Measurements from ENCODE around the gene NNT. TPM values are rescaled to one million over a fixed set of nuclear protein-coding genes. Genes with fewer than 3 reads are reported as not detected.

The NNT gene
- total and polyA plus RNA-seq, 4 donors, result 73.0 to 137 (median 88.6) TPM

DNA sequence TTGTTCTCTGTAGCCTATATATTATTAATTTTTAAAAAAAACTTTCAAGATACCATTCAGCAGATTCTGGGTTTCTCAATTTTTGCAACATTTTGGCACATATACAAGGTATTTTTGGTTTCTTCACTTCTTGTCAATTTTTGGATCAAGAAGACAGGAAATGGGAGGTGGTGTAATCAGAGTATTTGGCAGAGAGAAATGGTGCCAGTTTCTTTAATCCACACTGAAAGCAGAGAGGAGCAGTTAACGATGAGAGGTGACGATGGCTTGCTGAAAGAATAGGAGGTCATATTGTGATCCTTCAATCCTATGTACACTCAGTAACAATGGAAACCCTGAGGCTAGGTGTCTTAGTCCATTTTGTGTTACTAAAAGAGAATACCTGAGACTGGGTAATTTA lies 16.4 kb downstream of the NNT start:
- no CpG with 5 or more reads among the region's 2 CpGs for WGBS (ENCODE audit: insufficient coverage)
- DNase-seq (ENCODE audit: low read depth in 4 of 6, low spot score in 6 of 6), result no peak
- H3K4me1 ChIP-seq (ENCODE audit: control insufficient read depth, insufficient read depth, low read length), result no peaks in the 10 kb centered on the region
- no peak overlapping the region for H3K27ac ChIP-seq (ENCODE audit: low read depth, low read length)
- H3K27me3 ChIP-seq (ENCODE audit: control insufficient read depth, insufficient read depth, low read length), result no peaks in the 10 kb centered on the region
- no peak overlapping the region for H3K4me3 ChIP-seq (ENCODE audit: low read depth, low read length)
- H3K9me3 ChIP-seq (ENCODE audit: control insufficient read depth, insufficient read depth, low read length), result no peaks in the 10 kb centered on the region
- H3K36me3 ChIP-seq (ENCODE audit: control insufficient read depth, insufficient read depth, low read length), result peaks cover 4% of the 10 kb centered on the region

DNA sequence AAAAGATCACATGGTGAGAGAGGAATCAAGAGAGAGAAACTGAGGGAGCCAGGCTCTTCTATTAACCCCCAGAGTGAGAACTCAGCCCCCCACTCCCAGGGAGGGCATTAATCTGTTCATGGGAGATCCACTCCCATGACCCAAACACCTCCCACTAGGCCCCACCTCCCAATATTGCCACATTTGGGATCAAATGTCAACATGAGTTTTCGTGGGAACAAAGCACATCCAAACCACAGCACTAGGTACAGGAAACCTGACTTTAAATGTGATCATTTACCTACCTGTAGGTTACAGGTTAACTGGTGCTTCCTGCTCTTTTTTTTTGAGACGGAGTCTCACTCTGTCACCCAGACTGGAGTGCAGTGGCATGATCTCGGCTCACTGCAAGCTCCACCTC lies 16.9 kb downstream of the NNT start:
- no CpG with 5 or more reads among the region's 3 CpGs for WGBS (ENCODE audit: insufficient coverage)
- H3K27me3 ChIP-seq (ENCODE audit: control insufficient read depth, insufficient read depth, low read length), result no peaks in the 10 kb centered on the region
- H3K27ac ChIP-seq (ENCODE audit: low read depth, low read length), result no peak overlapping the region
- H3K4me1 ChIP-seq (ENCODE audit: control insufficient read depth, insufficient read depth, low read length), result no peaks in the 10 kb centered on the region
- no peak for DNase-seq (ENCODE audit: low read depth in 4 of 6, low spot score in 6 of 6)
- peaks cover 4% of the 10 kb centered on the region for H3K36me3 ChIP-seq (ENCODE audit: control insufficient read depth, insufficient read depth, low read length)
- H3K4me3 ChIP-seq (ENCODE audit: low read depth, low read length), result no peak overlapping the region
- H3K9me3 ChIP-seq (ENCODE audit: control insufficient read depth, insufficient read depth, low read length), result no peaks in the 10 kb centered on the region

DNA sequence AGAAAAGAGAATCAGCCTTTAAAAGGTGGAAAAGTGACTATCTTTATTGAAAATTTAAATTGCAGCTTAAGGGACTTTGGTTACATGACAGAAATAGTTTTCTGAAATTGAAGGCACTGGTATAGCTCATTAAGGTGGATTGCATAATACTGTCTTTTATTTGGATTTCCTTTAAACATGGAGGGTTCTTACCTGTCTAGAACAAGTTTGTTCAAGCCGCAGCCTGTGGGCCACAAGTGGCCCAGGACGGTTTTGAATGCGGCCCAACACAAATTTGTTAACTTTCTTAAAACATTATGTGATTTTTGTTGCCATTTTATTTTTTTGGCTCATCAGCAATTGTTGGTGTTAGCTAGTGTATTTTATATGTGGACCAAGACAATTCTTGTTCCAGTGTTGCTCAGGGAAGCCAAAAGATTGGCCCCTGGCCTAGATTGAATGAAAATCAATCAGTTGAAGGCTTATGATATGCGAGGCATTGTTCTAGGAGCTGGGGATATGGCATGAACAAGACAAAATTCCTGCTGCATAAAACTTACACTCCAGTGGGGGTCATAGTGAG lies 18.0 kb downstream of the NNT start:
- no CpG with 5 or more reads among the region's 4 CpGs for WGBS (ENCODE audit: insufficient coverage)
- no peak overlapping the region for H3K27ac ChIP-seq (ENCODE audit: low read depth, low read length)

DNA sequence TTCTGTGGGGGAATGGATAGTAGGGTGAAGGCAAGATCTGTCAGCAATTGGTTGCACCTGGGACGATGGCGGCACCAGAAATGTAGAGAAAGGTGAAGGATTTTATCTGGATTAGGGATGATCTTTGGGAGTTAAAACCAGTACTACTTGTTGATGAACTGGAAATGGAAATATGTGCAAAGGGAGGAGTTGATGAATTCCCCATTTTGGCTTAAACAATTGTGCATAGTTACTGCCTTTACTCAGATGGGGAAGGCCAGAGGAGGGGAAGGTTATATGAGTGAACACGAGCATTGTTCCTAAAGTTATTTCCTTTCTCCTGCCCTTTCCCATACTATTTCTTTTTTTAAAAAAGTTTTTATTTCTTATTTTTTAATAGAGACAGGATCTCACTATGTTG lies 19.1 kb downstream of the NNT start:
- 97% methylated on average over 2 of the region's 3 CpGs for WGBS (ENCODE audit: insufficient coverage)
- H3K27ac ChIP-seq (ENCODE audit: low read depth, low read length), result no peak overlapping the region
- no peak for DNase-seq (ENCODE audit: low read depth in 4 of 6, low spot score in 6 of 6)
- H3K27me3 ChIP-seq (ENCODE audit: control insufficient read depth, insufficient read depth, low read length), result no peaks in the 10 kb centered on the region
- H3K4me1 ChIP-seq (ENCODE audit: control insufficient read depth, insufficient read depth, low read length), result no peaks in the 10 kb centered on the region
- H3K9me3 ChIP-seq (ENCODE audit: control insufficient read depth, insufficient read depth, low read length), result no peaks in the 10 kb centered on the region
- H3K4me3 ChIP-seq (ENCODE audit: low read depth, low read length), result no peak overlapping the region
- peaks cover 4% of the 10 kb centered on the region for H3K36me3 ChIP-seq (ENCODE audit: control insufficient read depth, insufficient read depth, low read length)

More for the DNA sequence above, 18.0 kb downstream of the NNT start:
- H3K27me3 ChIP-seq (ENCODE audit: control insufficient read depth, insufficient read depth, low read length), result no peaks in the 10 kb centered on the region
- DNase-seq (ENCODE audit: low read depth in 4 of 6, low spot score in 6 of 6), result no peak
- no peak overlapping the region for H3K4me3 ChIP-seq (ENCODE audit: low read depth, low read length)
- no peaks in the 10 kb centered on the region for H3K4me1 ChIP-seq (ENCODE audit: control insufficient read depth, insufficient read depth, low read length)
- H3K36me3 ChIP-seq (ENCODE audit: control insufficient read depth, insufficient read depth, low read length), result peaks cover 4% of the 10 kb centered on the region
- no peaks in the 10 kb centered on the region for H3K9me3 ChIP-seq (ENCODE audit: control insufficient read depth, insufficient read depth, low read length)

DNA sequence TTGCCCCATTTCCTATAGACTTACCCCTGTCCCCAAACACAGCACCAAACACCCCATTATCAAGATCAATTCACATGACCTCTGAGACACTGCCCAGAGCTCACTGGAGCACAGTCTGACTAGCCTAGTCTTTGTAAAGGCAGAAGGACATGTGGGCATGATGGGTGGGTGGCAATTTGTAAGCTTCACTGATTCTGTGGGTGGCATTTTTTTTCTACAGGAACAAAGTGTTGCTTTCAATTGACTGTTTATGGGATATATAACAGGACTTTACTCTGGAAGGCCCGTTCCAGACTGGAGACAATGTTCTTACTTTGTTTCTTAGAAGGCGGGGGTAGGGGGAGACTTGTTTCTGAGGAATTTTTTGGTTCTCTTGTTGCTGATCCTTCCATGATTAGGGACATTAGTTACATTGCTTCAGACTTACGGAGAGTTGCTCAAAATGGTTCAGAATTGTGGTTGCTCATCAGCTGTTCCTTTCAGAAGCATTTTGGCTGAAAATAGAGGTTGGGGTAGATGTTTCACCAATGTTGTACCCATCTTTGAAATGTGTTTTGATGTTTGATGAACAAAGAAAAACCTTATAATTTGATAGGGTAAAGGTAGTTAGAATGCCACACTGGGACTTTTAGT lies 20.2 kb downstream of the NNT start:
- H3K4me1 ChIP-seq (ENCODE audit: control insufficient read depth, insufficient read depth, low read length), result no peaks in the 10 kb centered on the region
- no peaks in the 10 kb centered on the region for H3K27me3 ChIP-seq (ENCODE audit: control insufficient read depth, insufficient read depth, low read length)
- no peaks in the 10 kb centered on the region for H3K9me3 ChIP-seq (ENCODE audit: control insufficient read depth, insufficient read depth, low read length)
- no peak overlapping the region for H3K27ac ChIP-seq (ENCODE audit: low read depth, low read length)
- WGBS (ENCODE audit: insufficient coverage), result 79% methylated on average over 3 of the region's 3 CpGs
- peak in 1 of 6 donors; percentile 8 for DNase-seq (ENCODE audit: low read depth in 4 of 6, low spot score in 6 of 6)
- H3K4me3 ChIP-seq (ENCODE audit: low read depth, low read length), result no peak overlapping the region
- H3K36me3 ChIP-seq (ENCODE audit: control insufficient read depth, insufficient read depth, low read length), result peaks cover 4% of the 10 kb centered on the region

DNA sequence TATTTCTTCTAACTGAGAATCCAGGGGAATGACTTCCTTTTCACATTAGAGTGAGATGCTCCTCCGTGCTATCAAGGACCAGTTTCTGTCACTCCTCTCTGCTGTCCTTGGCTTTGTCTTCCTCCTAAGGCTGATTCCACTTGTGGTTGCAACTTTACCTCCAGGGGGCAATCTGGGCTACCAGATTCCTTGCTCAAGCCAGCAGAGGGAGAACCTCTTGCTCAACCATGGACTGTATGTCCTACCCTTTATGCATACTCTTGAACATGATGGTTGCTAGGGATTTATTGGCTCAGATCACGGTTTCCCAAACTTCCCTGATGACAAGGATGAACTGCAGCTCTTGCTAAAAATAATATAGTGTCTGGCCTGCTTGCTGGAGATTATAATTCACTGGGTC lies 24.0 kb downstream of the NNT start:
- Histone ChIP-seq H3K27me3 (ENCODE audit: control insufficient read depth, insufficient read depth, low read length) (no peaks in the 10 kb centered on the region), H3K4me1 (ENCODE audit: control insufficient read depth, insufficient read depth, low read length) (no peaks in the 10 kb centered on the region), H3K27ac (ENCODE audit: low read depth, low read length) (no peak overlapping the region), H3K4me3 (ENCODE audit: low read depth, low read length) (no peak overlapping the region), H3K36me3 (ENCODE audit: control insufficient read depth, insufficient read depth, low read length) (peaks cover 3% of the 10 kb centered on the region), H3K9me3 (ENCODE audit: control insufficient read depth, insufficient read depth, low read length) (no peaks in the 10 kb centered on the region)
- no peak for DNase-seq (ENCODE audit: low read depth in 4 of 6, low spot score in 6 of 6)
- 80% methylated on average over 2 of the region's 2 CpGs for WGBS (ENCODE audit: insufficient coverage)

DNA sequence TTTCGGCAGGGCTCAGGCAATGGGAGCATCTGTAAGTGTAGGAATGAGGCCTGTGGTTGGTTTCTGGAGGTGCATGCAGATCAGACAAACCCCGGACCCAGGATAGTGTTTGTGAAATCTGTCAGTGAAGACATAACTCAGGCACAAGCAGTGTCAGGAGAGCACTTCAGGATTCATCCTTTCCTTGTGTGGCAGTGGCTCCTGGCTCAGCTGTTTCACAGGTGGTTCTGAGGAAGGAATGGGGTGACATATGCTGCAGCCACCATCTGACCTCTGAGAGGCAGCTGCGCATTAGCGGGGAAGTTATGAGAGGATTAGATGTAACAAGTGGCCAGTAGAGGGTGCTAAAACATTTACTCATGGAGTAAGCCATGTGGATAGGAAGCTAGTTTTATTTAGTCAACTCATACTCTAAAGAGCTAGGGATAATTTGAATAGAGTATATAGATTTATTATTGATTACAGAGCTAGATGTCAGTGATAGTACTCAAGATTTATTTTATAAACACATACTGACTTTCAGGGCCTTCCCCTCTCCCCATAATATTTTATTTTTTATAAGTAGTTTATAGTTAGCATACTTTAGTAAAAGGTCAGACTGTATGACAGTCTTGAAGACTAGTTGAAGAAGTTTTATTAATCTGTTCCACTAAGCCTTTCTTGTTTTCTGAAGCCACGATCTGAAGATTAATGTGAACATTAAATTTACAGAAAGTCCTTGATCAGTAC lies 28.4 kb downstream of the NNT start:
- Histone ChIP-seq H3K4me1 (ENCODE audit: control insufficient read depth, insufficient read depth, low read length) (no peaks in the 10 kb centered on the region), H3K27ac (ENCODE audit: low read depth, low read length) (no peak overlapping the region), H3K4me3 (ENCODE audit: low read depth, low read length) (no peak overlapping the region), H3K36me3 (ENCODE audit: control insufficient read depth, insufficient read depth, low read length) (peaks cover 3% of the 10 kb centered on the region), H3K27me3 (ENCODE audit: control insufficient read depth, insufficient read depth, low read length) (no peaks in the 10 kb centered on the region), H3K9me3 (ENCODE audit: control insufficient read depth, insufficient read depth, low read length) (no peaks in the 10 kb centered on the region)
- peak; percentile 26 to 92 (median 58) for DNase-seq (ENCODE audit: low read depth in 4 of 6, low spot score in 6 of 6)
- 38% methylated on average over 4 of the region's 5 CpGs for WGBS (ENCODE audit: insufficient coverage)

DNA sequence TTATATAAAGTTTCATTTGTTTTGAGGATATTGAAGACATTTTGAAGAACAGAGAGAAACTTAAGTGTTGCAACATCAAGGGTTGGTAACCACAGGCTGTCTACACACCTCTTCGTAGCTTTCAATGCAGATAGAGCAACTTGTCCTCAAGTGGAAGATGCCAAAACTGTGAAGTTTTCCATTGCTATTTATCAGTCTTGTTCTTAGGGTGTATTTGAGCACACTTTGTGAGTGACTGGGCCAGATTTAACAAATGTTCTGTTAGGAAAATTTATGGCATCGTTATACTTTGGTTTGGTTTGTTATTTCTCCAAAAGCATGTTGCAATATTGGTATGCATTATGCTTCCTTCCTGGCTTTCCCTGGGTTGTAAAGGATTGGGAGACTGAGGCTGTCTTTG lies 31.6 kb downstream of the NNT start:
- no peak for DNase-seq (ENCODE audit: low read depth in 4 of 6, low spot score in 6 of 6)
- H3K4me3 ChIP-seq (ENCODE audit: low read depth, low read length), result no peak overlapping the region
- no peaks in the 10 kb centered on the region for H3K4me1 ChIP-seq (ENCODE audit: control insufficient read depth, insufficient read depth, low read length)
- 100% methylated on average over 1 of the region's 2 CpGs for WGBS (ENCODE audit: insufficient coverage)
- no peaks in the 10 kb centered on the region for H3K9me3 ChIP-seq (ENCODE audit: control insufficient read depth, insufficient read depth, low read length)
- no peaks in the 10 kb centered on the region for H3K36me3 ChIP-seq (ENCODE audit: control insufficient read depth, insufficient read depth, low read length)
- H3K27me3 ChIP-seq (ENCODE audit: control insufficient read depth, insufficient read depth, low read length), result no peaks in the 10 kb centered on the region
- H3K27ac ChIP-seq (ENCODE audit: low read depth, low read length), result no peak overlapping the region

DNA sequence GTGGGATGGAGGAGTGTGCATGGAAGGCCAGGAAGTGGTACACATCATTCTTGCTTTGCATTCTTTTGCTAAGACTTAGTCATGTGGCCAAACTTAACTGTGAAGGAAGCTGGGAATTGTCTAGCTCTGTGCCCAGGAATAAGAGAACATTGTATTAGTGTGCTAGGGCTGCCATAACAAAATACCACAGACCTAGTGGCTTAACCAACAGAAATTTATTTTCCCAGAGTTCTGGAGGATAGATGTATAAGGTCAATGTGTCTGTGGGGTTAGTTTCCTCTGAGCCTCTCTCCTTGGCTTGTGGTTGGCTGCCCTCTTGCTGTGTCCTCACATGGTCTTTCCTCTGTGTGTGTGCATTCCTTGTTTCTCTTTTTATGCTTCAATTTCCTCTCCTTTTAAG lies 32.4 kb downstream of the NNT start:
- no peaks in the 10 kb centered on the region for H3K27me3 ChIP-seq (ENCODE audit: control insufficient read depth, insufficient read depth, low read length)
- no peaks in the 10 kb centered on the region for H3K4me1 ChIP-seq (ENCODE audit: control insufficient read depth, insufficient read depth, low read length)
- H3K9me3 ChIP-seq (ENCODE audit: control insufficient read depth, insufficient read depth, low read length), result no peaks in the 10 kb centered on the region
- no peak overlapping the region for H3K27ac ChIP-seq (ENCODE audit: low read depth, low read length)
- no peak for DNase-seq (ENCODE audit: low read depth in 4 of 6, low spot score in 6 of 6)
- H3K4me3 ChIP-seq (ENCODE audit: low read depth, low read length), result no peak overlapping the region
- H3K36me3 ChIP-seq (ENCODE audit: control insufficient read depth, insufficient read depth, low read length), result no peaks in the 10 kb centered on the region

DNA sequence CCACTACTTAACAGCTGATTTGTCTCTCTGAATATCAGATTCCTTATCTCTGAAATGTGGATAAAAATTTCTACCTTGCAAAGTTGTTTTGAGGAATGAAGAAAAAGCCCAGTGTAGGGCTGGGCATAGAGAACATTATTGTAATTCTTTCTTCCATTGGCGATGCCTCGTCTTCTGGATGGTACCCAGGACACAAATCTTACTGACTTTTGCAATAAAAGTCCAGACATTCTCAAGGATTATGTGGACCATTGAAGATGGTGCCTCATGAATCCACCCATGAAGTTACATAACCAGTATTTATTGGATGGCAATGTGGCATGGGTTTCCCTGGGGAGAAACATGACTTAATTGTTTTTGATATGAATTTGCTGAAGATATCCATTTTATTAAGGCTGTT lies 33.1 kb downstream of the NNT start:
- no peak for DNase-seq (ENCODE audit: low read depth in 4 of 6, low spot score in 6 of 6)
- H3K9me3 ChIP-seq (ENCODE audit: control insufficient read depth, insufficient read depth, low read length), result no peaks in the 10 kb centered on the region
- no peaks in the 10 kb centered on the region for H3K27me3 ChIP-seq (ENCODE audit: control insufficient read depth, insufficient read depth, low read length)
- H3K4me3 ChIP-seq (ENCODE audit: low read depth, low read length), result no peak overlapping the region
- no peaks in the 10 kb centered on the region for H3K36me3 ChIP-seq (ENCODE audit: control insufficient read depth, insufficient read depth, low read length)
- H3K4me1 ChIP-seq (ENCODE audit: control insufficient read depth, insufficient read depth, low read length), result no peaks in the 10 kb centered on the region
- no peak overlapping the region for H3K27ac ChIP-seq (ENCODE audit: low read depth, low read length)
- no CpG with 5 or more reads among the region's 2 CpGs for WGBS (ENCODE audit: insufficient coverage)

All from spinal cord (tissue), 10 donors.